DOHH2 (cell line): ENCODE data around the gene GALNT14.

Experiments used
- CTCF ChIP-seq: fragments of 200-600 bp; sonication (generic); IDR thresholded peaks from one replicate; pipeline ENCODE4 v1.5.1; 2014; ENCODE audit warnings: antibody characterized with exemption, mild to moderate bottlenecking, low read depth, low read length; ENCODE audit not compliant: poor library complexity, severe bottlenecking
- EZH2phosphoT487 ChIP-seq: fragments of 200-600 bp; sonication (generic); IDR thresholded peaks from 2 replicates; pipeline ENCODE4 v1.6.1; 2017; ENCODE audit warnings: borderline replicate concordance, mild to moderate bottlenecking, antibody characterized with exemption, low read length, moderate library complexity, mixed read lengths

DNA sequence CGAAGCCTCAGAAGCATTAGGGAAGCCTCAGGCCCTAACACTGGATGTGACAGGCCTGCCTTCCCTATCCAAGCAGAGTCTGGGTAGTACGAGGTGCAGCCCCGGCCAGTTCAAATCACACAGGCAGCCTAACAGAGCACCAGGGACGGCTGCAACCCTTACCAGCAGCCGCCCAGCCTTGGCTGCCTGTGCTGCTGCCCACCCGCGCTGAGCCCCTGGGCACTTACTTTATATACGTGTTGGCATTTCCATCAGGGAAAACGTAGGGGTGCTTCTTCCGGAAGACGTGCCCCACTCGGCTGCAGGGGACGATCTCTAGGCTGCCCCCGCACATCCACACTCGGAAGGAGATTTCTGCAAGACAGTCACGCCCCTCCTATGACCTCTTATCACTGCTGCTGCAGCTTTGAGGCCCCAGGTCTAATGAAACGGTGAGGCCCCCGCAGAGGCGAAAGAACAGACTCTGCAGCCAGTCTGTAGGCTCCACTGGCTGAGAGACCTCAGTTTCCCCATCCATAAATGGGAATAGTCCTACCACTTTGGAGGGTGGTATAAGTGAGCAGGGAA, 206.3 kb downstream of the GALNT14 start:
- no peak for TF ChIP-seq CTCF
- TF ChIP-seq EZH2phosphoT487 = no peak
